Germinal center (tissue), 1 donor: Measurements from ENCODE around the gene LONP2.
"Not testable (repeated sequence)": the region's sequence is repeated elsewhere in the genome, so short reads cannot be mapped to it uniquely, and the experiment has no call there.

Experiments
- DNase-seq: peaks from one replicate; pipeline ENCODE4 v3.0.0; 2012; ENCODE audit warnings: mixed read lengths, low spot score

The LONP2 gene

GRCh38 chr16:48235556-48236136 lies 8.5 kb upstream of the LONP2 start:
- DNase-seq = no peak

GRCh38 chr16:48236286-48236685 lies 7.8 kb upstream of the LONP2 start:
- DNase-seq = no peak

DNA sequence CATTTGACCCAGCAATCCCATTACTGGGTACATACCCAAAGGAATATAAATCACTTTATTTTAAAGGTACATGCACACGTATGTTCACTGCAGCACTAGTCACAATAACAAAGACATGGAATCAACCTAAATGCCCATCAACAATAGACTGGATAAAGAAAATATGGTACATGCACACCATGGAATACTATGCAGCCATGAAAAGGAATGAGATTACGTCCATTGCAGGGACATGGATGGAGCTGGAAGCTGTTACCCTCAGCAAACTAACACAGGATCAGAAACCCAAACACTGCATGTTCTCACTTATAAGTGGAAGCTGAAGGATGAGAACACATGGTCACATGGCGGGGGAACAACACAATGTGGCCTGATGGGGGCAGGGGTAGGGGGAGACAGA lies 4.0 kb upstream of the LONP2 start:
- not testable (repeated sequence) for DNase-seq

DNA sequence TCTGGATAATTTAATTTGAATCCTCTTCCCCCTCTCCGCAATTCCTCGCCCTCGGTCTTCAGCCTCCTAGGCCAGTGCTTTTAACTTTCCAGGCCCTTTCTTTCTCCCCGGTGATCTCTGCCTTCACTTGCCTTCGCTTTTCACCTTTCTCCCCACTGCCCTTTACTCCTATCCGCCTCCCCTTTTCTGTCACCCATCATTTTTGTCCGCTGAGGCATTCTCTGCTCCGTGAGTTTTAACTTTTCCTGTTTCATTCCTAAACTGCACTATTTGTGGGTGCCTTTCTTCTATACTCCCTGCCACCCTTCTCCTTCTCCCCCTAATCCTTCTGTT lies 729 bp downstream of the LONP2 start:
- DNase-seq = no peak

- no peak for DNase-seq
Observed at GRCh38 chr16:48246066-48246465, 2.0 kb downstream of the LONP2 start.

GRCh38 chr16:48247311-48247710 lies 3.2 kb downstream of the LONP2 start, which contains the start of gene ABCC11:
ABCC11 (minus strand) TSS chr16:48247539; CDS start chr16:48231921, 15,618 bp downstream.
- no peak for DNase-seq

- no peak for DNase-seq
Observed at GRCh38 chr16:48250520-48251278, 6.6 kb downstream of the LONP2 start.

- DNase-seq = no peak
Observed at GRCh38 chr16:48252013-48252412, 7.9 kb downstream of the LONP2 start.

DNA sequence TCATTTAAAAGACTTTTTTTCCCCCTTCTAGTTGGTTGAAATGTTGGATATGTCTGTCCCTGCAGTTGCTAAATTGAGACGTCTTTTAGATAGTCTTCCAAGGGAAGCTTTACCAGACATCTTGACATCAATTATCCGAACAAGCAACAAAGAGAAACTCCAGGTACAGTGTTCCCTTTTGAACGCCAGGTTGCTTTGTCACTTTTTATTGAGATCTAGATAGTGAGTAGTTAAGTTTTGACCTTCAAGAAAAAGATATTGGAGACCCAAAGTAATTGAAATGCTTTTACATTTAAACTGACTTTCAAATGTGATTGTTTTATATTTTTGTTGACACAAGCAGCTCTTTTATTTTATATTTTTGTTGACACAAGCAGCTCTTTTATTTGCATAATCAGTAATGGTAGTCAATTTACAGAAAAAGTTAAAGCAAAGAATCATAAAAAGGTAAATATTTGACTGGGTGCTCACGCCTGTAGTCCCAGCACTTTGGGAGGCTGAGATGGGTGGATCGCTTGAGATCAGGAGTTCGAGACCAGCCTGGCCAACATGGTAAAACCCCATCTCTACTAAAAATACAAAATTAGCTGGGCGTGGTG lies 12.6 kb downstream of the LONP2 start:
- DNase-seq = no peak

DNA sequence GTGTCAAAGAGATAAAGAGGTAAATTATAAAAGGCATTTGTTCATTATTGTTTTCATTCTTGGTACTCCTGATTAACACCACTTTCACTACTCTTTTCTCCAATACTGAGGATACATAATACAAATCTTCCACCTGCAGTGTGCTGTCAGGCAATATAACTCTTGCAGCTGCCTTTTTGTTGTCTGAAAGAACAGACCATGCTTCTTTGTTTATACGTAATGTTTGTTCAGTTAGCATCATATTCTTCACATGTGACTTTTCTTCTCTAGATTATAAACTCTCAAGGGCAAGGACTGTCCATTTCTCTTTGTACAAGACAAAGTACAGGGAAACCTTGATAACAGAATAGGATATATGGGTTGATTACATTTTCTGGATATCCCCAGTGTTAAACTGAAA lies 17.5 kb downstream of the LONP2 start:
- no peak for DNase-seq

GRCh38 chr16:48262631-48263030 lies 18.5 kb downstream of the LONP2 start:
- DNase-seq = no peak

DNA sequence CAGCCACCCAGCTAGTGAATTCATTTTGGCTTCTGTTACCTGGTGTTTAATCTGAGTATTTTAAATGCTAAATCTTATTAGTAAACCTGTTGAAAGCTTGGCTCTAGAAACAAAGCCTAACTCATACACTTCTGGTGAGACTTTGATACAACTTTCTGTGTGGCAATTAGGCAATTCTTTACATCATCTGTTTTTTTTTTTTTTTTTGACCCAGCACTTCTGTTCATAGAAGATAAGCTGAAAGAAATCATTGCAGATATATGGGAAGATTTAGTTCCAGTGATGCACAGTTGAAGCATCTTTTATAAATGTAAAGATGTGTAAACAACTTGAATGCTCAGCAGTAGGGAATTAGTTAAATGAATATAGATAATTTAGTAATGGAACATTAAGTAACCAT lies 24.9 kb downstream of the LONP2 start:
- no peak for DNase-seq

- DNase-seq = no peak
Observed at GRCh38 chr16:48271728-48272127, 27.6 kb downstream of the LONP2 start.

- no peak for DNase-seq
Observed at GRCh38 chr16:48272837-48273421, 28.8 kb downstream of the LONP2 start.

DNA sequence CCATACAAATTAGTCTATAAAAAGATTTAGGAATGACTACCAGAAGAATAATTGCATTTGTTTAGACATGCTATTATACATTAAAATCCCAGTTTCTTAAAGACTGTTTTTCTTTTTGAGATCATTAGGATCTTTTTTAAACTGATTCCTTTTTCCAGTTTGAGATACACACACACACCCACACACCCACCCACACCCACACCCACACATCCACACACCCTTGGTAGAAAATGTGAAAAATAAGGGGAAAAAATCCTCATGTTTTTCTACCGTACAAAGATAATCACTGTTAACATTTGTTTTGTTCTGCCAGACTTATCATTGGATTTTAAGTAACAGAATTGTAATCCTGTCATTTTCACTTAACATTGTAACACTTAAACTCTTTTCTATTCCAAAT lies 30.4 kb downstream of the LONP2 start:
- DNase-seq = no peak

DNA sequence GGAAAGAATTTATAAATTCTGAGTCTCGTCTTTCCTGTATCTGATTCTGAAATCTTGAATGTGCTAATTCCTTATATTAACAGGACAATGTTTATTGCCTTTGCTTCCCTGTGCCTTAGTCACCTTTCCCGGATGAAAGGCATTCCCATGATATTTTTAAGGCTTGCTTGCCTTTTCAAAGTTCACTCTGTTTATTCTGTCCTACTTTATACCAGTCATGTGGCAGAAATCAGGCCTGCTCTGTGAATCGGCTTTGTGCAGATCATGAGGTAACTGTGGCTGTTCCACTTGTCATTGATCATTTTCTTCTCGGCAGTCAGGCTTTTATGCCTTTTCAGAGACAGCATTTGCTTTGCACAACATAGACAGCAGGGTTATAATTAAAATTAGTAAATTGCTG lies 32.0 kb downstream of the LONP2 start:
- no peak for DNase-seq

DNA sequence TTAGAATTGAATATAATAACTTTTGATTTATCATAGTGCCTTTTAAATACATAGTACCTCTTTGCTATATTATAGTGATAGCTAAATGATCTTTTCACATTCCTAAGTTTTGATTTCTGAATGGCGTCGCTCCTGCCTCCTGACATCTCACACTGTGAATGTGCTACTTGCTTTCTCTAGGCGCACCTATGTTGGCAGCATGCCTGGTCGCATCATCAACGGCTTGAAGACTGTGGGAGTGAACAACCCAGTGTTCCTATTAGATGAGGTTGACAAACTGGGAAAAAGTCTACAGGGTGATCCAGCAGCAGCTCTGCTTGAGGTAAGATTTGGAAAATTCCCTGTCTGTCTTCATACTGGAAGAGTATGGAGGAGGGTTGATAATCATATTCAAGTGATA lies 33.1 kb downstream of the LONP2 start:
- DNase-seq = no peak

- DNase-seq = no peak
Observed at GRCh38 chr16:48279199-48279598, 35.1 kb downstream of the LONP2 start.

DNA sequence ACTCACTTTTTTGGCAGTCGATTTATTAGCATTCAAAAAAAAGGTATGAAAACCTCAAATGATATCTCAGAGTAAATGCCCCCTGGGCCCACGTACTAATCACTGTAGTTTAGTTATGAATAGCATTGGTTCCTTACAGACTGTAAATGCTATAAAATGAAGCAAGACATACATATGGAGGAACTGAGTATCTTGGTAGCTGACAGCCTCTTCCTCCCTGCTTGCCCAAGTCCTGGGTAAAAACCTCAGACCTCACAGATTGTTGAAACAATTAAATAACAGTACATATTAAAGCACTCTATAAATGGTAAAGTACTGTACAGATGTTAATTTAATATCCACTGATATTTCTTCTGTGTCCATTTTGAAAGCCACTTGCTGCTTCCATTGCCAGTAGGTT lies 36.4 kb downstream of the LONP2 start:
- DNase-seq = no peak

- DNase-seq = no peak
Observed at GRCh38 chr16:48282636-48283263, 38.6 kb downstream of the LONP2 start.

DNA sequence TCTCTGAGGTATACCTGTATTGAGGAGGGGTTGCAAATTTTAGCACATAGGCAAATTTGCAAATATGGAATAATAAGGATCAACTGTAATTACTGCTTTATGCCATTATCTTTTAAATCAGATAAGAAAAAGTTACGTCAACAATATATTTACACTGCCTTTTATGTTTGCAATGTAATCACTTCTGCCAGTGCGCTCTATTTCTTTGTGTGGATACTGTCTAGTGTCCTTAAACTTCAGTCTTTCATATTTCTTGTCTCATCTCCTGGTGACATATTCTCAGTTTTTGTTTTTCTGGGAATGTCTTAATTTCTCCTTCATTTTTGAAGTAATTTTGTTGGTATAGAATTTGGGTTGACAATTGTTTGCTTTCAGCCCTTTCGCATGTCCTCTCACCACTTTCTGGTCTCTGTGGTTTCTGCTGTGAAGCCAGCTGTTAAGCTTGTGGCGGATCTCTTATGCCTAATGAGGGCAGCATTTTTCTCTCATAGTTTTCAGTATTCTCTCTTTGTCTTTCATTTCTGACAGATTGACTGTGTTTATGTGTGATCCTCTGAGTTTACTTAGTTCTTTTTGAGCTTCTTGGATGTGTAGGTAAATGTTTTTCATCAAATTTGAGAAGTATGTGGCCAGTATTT lies 40.8 kb downstream of the LONP2 start:
- DNase-seq = no peak

GRCh38 chr16:48287239-48287638 lies 43.1 kb downstream of the LONP2 start:
- DNase-seq = no peak
